Activated CD4-positive, alpha-beta T cell treated with anti-CD3 and anti-CD28 coated beads, Interleukin-2, amount 50 U/mL, for 24 hours (primary cell): ENCODE results near the gene PNPLA7.
"Not testable (repeated sequence)": the region's sequence is repeated elsewhere in the genome, so short reads cannot be mapped to it uniquely, and the experiment has no call there.

Source experiments
- DNase-seq, 2 donors: peaks; one replicate each; pipeline ENCODE4 v3.0.0-alpha.2; 2020; ENCODE audit warnings: low read depth in 1 of 2, low spot score in 1 of 2

PNPLA7 gene

GRCh38 chr9:137423514-137424291 lies 126.5 kb downstream of the PNPLA7 start:
- DNase-seq = no peak

- peak; percentile 91 to 92 for DNase-seq
Measured at GRCh38 chr9:137422604-137423513, 127.3 kb downstream of the PNPLA7 start, which contains the start of the genes EXD3 and NOXA1. Gene EXD3, minus strand, starts transcription at chr9:137423162. Its CDS starts 27,805 bp downstream, at chr9:137395357. Gene NOXA1, plus strand, starts transcription at chr9:137423393. Its CDS starts 137 bp downstream, at chr9:137423530.

GRCh38 chr9:137421838-137422603 lies 128.2 kb downstream of the PNPLA7 start:
- no peak for DNase-seq

- DNase-seq = no peak
Measured at GRCh38 chr9:137417161-137418021, 132.8 kb downstream of the PNPLA7 start.

- DNase-seq = no peak
Measured at GRCh38 chr9:137416563-137417151, 133.5 kb downstream of the PNPLA7 start.

- DNase-seq = no peak
Measured at GRCh38 chr9:137416006-137416562, 134.1 kb downstream of the PNPLA7 start.

GRCh38 chr9:137415451-137415850 lies 134.8 kb downstream of the PNPLA7 start:
- DNase-seq = no peak

GRCh38 chr9:137412431-137412830 lies 137.8 kb downstream of the PNPLA7 start:
- no peak for DNase-seq

- DNase-seq = no peak
Measured at GRCh38 chr9:137411645-137412380, 138.4 kb downstream of the PNPLA7 start.

- DNase-seq = no peak
Measured at GRCh38 chr9:137411260-137411644, 138.9 kb downstream of the PNPLA7 start.

- DNase-seq = no peak
Measured at GRCh38 chr9:137410891-137411249, 139.3 kb downstream of the PNPLA7 start.

GRCh38 chr9:137410236-137410890 lies 139.8 kb downstream of the PNPLA7 start:
- DNase-seq = not testable (repeated sequence)
